Measurements from ENCODE around the gene CHFR.
"Not testable (repeated sequence)": the region's sequence is repeated elsewhere in the genome, so short reads cannot be mapped to it uniquely, and the experiment has no call there.

CHFR gene

DNA sequence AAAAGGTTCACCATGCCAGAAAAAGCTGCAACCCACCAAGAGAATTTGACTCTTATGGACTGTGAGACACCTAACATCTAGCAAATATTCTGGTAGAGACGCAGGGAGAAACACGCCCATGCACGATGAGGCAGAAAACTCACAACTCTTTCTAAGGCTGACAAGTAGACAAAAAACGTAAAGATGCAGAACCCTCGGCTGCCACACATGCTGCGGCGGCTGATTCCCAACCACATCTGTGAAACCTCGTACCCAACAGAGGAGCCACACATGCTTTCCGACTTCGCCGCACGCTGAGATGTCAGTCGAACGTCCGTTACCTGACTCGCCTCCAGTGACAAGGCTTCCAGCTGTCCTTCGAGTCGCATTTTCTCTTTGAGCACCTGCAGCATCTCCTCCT, 80.5 kb downstream of the CHFR start:
- DNase-seq: no peak

GRCh38 chr12:132804426-132804861, 83.0 kb downstream of the CHFR start:
- DNase-seq: no peak

- DNase-seq: no peak
Observed at GRCh38 chr12:132803888-132804287, 83.5 kb downstream of the CHFR start.

- DNase-seq: no peak
Observed at GRCh38 chr12:132803125-132803524, 84.3 kb downstream of the CHFR start.

- no peak for DNase-seq
Observed at GRCh38 chr12:132801741-132802140, 85.7 kb downstream of the CHFR start.

GRCh38 chr12:132798836-132799235, 88.6 kb downstream of the CHFR start:
- no peak for DNase-seq

- no peak for DNase-seq
Observed at GRCh38 chr12:132797820-132798570, 89.4 kb downstream of the CHFR start.

GRCh38 chr12:132795847-132796246, 91.6 kb downstream of the CHFR start:
- no peak for DNase-seq

DNA sequence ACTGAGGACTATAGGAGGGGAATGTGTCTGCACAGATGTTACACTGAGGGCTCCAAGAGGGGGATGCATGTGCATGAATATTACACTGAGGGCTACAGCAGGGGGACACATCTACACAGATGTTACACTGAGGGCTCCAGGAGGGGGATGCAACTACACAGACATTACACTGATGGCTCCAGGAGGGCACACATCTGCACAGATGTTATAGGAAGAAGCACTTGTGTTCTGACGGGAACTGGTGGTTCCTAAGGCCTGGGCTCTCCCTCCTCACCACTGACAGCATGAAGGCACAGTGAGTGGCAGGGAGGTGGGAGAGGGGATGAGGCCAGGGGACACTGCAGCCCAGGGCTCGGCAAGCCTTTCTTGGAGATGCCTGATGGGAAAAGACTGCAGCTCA, 95.5 kb downstream of the CHFR start:
- not testable (repeated sequence) for DNase-seq

- DNase-seq: no peak
Observed at GRCh38 chr12:132789099-132789471, 98.3 kb downstream of the CHFR start.

GRCh38 chr12:132788375-132789098, 98.9 kb downstream of the CHFR start:
- no peak for DNase-seq

DNA sequence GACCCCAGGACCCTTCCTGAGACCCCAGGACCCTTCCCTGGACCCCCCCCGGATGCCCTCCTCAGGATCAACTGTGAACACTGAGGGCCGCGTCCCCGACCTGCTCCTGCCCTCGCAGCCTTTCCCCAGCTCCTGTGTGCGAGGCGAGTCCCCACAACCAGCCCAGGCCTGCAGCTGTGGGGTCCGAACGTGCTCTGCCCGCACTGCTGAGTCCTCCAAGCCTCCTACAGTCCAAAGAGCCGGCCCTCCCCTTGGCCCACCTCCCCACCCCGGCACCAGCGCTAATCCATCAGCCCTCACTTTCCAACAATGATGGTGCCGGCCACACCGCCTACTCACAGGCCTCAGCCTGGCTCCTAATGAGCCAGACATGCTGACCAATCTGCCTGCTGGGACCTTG, 99.5 kb downstream of the CHFR start:
- no peak for DNase-seq

- DNase-seq: no peak
Observed at GRCh38 chr12:132786192-132786591, 101.2 kb downstream of the CHFR start.

- DNase-seq: no peak
Observed at GRCh38 chr12:132784580-132784979, 102.8 kb downstream of the CHFR start.

- no peak for DNase-seq
Observed at GRCh38 chr12:132783917-132784531, 103.4 kb downstream of the CHFR start.

Data from GDM1 (cell line).